Measurements from ENCODE around the gene LOXL1.
"Not testable (repeated sequence)": the region's sequence is repeated elsewhere in the genome, so short reads cannot be mapped to it uniquely, and the experiment has no call there.

Gene LOXL1

DNA sequence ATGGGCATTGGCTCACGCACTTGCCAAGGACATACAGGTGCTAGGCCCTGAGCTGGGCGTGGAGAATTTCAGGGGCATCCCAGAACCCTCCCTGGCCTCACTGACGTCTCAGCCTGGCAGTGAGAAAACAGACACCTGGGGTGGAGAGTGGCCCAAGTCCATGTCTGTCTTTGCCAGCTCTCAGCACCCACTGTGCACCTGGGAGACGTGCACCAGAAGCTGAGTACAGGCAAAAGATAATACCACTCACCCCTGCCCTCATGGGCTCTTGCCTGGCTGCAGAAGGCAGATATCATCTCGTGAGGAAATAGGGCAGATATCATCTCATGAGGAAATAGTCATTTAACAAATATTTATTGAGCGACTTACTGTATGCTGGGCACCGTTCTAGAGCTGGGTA, 8.0 kb downstream of the LOXL1 start:
- TF ChIP-seq, protein P1, sequence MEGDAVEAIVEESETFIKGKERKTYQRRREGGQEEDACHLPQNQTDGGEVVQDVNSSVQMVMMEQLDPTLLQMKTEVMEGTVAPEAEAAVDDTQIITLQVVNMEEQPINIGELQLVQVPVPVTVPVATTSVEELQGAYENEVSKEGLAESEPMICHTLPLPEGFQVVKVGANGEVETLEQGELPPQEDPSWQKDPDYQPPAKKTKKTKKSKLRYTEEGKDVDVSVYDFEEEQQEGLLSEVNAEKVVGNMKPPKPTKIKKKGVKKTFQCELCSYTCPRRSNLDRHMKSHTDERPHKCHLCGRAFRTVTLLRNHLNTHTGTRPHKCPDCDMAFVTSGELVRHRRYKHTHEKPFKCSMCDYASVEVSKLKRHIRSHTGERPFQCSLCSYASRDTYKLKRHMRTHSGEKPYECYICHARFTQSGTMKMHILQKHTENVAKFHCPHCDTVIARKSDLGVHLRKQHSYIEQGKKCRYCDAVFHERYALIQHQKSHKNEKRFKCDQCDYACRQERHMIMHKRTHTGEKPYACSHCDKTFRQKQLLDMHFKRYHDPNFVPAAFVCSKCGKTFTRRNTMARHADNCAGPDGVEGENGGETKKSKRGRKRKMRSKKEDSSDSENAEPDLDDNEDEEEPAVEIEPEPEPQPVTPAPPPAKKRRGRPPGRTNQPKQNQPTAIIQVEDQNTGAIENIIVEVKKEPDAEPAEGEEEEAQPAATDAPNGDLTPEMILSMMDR (IDR thresholded peaks at IDR 0.05): no peak
- H3K27ac Mint-ChIP-seq: no peak overlapping the region

GRCh38 chr15:73935547-73935946, 9.3 kb downstream of the LOXL1 start:
- peak overlapping the region; percentile 55 for H3K27ac Mint-ChIP-seq
- TF ChIP-seq, protein P1 (IDR thresholded peaks at IDR 0.05): no peak
- DNase-seq: no peak
- peaks cover 61% of the 10 kb centered on the region for H3K4me1 Mint-ChIP-seq
- H3K27me3 Mint-ChIP-seq (ENCODE audit: low read depth, poor library complexity): peaks cover 3% of the 10 kb centered on the region
- H3K4me3 Mint-ChIP-seq: peak overlapping the region; percentile 39
- no peaks in the 10 kb centered on the region for H3K9me3 Mint-ChIP-seq
- H3K36me3 Mint-ChIP-seq (ENCODE audit: low read depth): no peaks in the 10 kb centered on the region

More for the DNA sequence above, 8.0 kb downstream of the LOXL1 start:
- Mint-ChIP-seq H3K9me3 (no peaks in the 10 kb centered on the region), H3K36me3 (ENCODE audit: low read depth) (no peaks in the 10 kb centered on the region), H3K4me1 (peaks cover 61% of the 10 kb centered on the region), H3K4me3 (no peak overlapping the region), H3K27me3 (ENCODE audit: low read depth, poor library complexity) (peaks cover 2% of the 10 kb centered on the region)
- DNase-seq: no peak

- peaks cover 3% of the 10 kb centered on the region for H3K27me3 Mint-ChIP-seq (ENCODE audit: low read depth, poor library complexity)
- H3K36me3 Mint-ChIP-seq (ENCODE audit: low read depth): no peaks in the 10 kb centered on the region
- peak overlapping the region; percentile 15 for H3K4me3 Mint-ChIP-seq
- TF ChIP-seq, protein P1 (IDR thresholded peaks at IDR 0.05): no peak
- H3K9me3 Mint-ChIP-seq: no peaks in the 10 kb centered on the region
- no peak for DNase-seq
- peak overlapping the region; percentile 56 for H3K27ac Mint-ChIP-seq
- H3K4me1 Mint-ChIP-seq: peaks cover 59% of the 10 kb centered on the region
These were observed 9.9 kb downstream of the LOXL1 start for GRCh38 chr15:73936181-73936580.

GRCh38 chr15:73936588-73937290, 10.5 kb downstream of the LOXL1 start:
- no peaks in the 10 kb centered on the region for H3K9me3 Mint-ChIP-seq
- TF ChIP-seq, protein P1 (IDR thresholded peaks at IDR 0.05): no peak
- peak overlapping the region; percentile 56 for H3K27ac Mint-ChIP-seq
- DNase-seq: no peak
- no peaks in the 10 kb centered on the region for H3K36me3 Mint-ChIP-seq (ENCODE audit: low read depth)
- H3K4me1 Mint-ChIP-seq: peaks cover 59% of the 10 kb centered on the region
- peaks cover 3% of the 10 kb centered on the region for H3K27me3 Mint-ChIP-seq (ENCODE audit: low read depth, poor library complexity)
- H3K4me3 Mint-ChIP-seq: peak overlapping the region; percentile 15

GRCh38 chr15:73937296-73937695, 11.0 kb downstream of the LOXL1 start:
- no peaks in the 10 kb centered on the region for H3K36me3 Mint-ChIP-seq (ENCODE audit: low read depth)
- H3K9me3 Mint-ChIP-seq: no peaks in the 10 kb centered on the region
- H3K4me1 Mint-ChIP-seq: peaks cover 61% of the 10 kb centered on the region
- no peak for DNase-seq
- no peak overlapping the region for H3K4me3 Mint-ChIP-seq
- peaks cover 3% of the 10 kb centered on the region for H3K27me3 Mint-ChIP-seq (ENCODE audit: low read depth, poor library complexity)
- no peak overlapping the region for H3K27ac Mint-ChIP-seq
- TF ChIP-seq, protein P1 (IDR thresholded peaks at IDR 0.05): no peak

GRCh38 chr15:73937726-73938125, 11.5 kb downstream of the LOXL1 start:
- no peaks in the 10 kb centered on the region for H3K36me3 Mint-ChIP-seq (ENCODE audit: low read depth)
- DNase-seq: no peak
- H3K27ac Mint-ChIP-seq: no peak overlapping the region
- TF ChIP-seq, protein P1 (IDR thresholded peaks at IDR 0.05): no peak
- no peak overlapping the region for H3K4me3 Mint-ChIP-seq
- peaks cover 3% of the 10 kb centered on the region for H3K27me3 Mint-ChIP-seq (ENCODE audit: low read depth, poor library complexity)
- peaks cover 65% of the 10 kb centered on the region for H3K4me1 Mint-ChIP-seq
- no peaks in the 10 kb centered on the region for H3K9me3 Mint-ChIP-seq

- not testable (repeated sequence) for H3K27me3 Mint-ChIP-seq (ENCODE audit: low read depth, poor library complexity); H3K9me3 Mint-ChIP-seq; H3K27ac Mint-ChIP-seq; DNase-seq; H3K36me3 Mint-ChIP-seq (ENCODE audit: low read depth); H3K4me3 Mint-ChIP-seq
- H3K4me1 Mint-ChIP-seq: peaks cover 67% of the 10 kb centered on the region
These were observed 12.3 kb downstream of the LOXL1 start for GRCh38 chr15:73938516-73938915.

All from nephron progenitor cell (in vitro differentiated cells).